Astrocyte (in vitro differentiated cells and primary cell): ENCODE measurements around the gene YIF1B.

Source experiments
- CTCF ChIP-seq: IDR thresholded peaks from 2 replicates; pipeline ENCODE4 v1.5.1; 2011; ENCODE audit warnings: low read depth, mild to moderate bottlenecking, inconsistent platforms, low read length, moderate library complexity; ENCODE audit not compliant: insufficient read depth
- EZH2 ChIP-seq: IDR thresholded peaks from 2 replicates; pipeline ENCODE4 v1.6.1; 2012; ENCODE audit warnings: mild to moderate bottlenecking, low read length, inconsistent platforms; ENCODE audit not compliant: insufficient read depth

GRCh38 chr19:38281811-38282566 lies 33.8 kb downstream of the YIF1B start:
- no peak for TF ChIP-seq CTCF
- no peak for TF ChIP-seq EZH2
